OCI-LY3 (cell line): ENCODE measurements around the gene DEGS2.

Experiments
- EZH2phosphoT487 ChIP-seq: fragments of 200-600 bp; shearing (Covaris generic); IDR thresholded peaks from 2 replicates; pipeline ENCODE4 v1.6.1; 2018; ENCODE audit warnings: antibody characterized with exemption, mixed run types, low read depth
- TF ChIP-seq, protein P1 (sequence below): fragments of 200-600, 300-600 bp; sonication (generic); IDR thresholded peaks from 2 replicates; pipeline ENCODE4 v1.5.1; 2014; ENCODE audit warnings: antibody characterized with exemption, low read length, low read depth

DNA sequence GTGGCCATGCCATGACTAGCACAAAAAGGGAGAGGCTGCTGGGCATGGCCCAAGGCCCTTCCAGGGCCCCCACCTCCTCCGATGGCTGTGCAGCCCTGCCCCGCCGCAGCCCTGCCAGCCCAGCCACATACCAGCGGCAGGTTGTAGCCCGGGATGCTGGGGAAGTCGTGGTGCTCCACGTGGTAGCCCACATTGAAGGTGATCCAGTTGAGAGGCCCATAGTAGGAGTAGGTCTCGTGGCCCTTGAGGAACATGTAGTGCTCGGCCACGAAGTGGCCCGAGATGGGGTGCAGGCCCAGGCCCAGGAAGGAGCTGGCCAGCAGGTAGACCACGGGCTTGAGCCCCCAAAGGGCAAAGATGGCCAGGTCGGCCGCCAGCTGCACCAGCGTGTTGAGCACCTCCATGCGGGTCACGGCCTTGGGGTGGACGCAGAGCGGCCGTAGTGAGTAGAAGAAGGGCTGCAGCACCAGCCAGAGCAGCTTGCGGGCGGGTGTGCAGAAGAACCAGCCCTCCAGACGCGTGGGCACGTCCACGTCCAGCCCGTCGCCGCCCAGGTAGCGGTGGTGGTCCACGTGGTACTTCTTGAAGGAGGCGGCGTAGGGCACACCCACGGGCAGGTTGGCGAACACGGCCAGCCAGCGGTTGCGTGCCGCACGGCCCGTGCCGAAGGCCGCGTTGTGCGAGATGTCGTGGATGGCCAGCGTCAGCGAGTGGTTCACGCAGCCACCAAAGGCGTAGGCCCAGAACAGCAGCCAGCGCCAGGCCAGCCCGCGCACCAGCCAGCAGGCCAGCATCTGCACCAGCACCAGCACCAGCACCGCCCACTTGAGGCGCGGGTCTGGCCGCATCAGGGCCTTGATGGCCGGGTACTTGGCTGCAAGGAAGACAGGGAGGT lies 10.4 kb downstream of the DEGS2 start:
- TF ChIP-seq, protein P1, sequence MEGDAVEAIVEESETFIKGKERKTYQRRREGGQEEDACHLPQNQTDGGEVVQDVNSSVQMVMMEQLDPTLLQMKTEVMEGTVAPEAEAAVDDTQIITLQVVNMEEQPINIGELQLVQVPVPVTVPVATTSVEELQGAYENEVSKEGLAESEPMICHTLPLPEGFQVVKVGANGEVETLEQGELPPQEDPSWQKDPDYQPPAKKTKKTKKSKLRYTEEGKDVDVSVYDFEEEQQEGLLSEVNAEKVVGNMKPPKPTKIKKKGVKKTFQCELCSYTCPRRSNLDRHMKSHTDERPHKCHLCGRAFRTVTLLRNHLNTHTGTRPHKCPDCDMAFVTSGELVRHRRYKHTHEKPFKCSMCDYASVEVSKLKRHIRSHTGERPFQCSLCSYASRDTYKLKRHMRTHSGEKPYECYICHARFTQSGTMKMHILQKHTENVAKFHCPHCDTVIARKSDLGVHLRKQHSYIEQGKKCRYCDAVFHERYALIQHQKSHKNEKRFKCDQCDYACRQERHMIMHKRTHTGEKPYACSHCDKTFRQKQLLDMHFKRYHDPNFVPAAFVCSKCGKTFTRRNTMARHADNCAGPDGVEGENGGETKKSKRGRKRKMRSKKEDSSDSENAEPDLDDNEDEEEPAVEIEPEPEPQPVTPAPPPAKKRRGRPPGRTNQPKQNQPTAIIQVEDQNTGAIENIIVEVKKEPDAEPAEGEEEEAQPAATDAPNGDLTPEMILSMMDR = no peak
- TF ChIP-seq EZH2phosphoT487 = no peak
